Measurements from ENCODE around the gene OTOA.

DNA sequence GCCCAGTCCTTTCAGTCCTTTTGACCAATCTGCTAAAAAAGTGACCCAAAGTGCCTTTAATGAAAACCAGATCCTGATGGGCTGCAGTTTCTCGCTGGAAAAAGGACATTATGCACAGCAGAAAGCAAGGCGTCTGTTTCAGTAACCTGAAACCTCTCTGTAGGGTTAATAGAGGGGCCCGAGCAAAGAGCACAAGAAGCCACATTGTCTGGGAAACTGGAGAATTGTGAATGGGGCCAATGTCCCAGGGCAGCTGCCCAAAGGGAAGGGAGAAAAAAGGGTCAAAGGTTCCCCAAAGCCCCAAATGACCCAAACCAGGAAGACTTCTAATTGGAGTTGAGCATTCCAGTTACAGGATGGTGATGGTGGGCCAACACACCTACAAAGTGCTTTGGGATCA lies 3.0 kb downstream of the OTOA start:
- TF ChIP-seq, protein P1, sequence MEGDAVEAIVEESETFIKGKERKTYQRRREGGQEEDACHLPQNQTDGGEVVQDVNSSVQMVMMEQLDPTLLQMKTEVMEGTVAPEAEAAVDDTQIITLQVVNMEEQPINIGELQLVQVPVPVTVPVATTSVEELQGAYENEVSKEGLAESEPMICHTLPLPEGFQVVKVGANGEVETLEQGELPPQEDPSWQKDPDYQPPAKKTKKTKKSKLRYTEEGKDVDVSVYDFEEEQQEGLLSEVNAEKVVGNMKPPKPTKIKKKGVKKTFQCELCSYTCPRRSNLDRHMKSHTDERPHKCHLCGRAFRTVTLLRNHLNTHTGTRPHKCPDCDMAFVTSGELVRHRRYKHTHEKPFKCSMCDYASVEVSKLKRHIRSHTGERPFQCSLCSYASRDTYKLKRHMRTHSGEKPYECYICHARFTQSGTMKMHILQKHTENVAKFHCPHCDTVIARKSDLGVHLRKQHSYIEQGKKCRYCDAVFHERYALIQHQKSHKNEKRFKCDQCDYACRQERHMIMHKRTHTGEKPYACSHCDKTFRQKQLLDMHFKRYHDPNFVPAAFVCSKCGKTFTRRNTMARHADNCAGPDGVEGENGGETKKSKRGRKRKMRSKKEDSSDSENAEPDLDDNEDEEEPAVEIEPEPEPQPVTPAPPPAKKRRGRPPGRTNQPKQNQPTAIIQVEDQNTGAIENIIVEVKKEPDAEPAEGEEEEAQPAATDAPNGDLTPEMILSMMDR (IDR thresholded peaks at IDR 0.05) = no peak
- TF ChIP-seq POLR2A (IDR thresholded peaks at IDR 0.05) = no peak

Data from body of pancreas (tissue), 4 donors.